Limb (tissue), 2 donors: Measurements from ENCODE around the gene MRPS10.
"Not testable (repeated sequence)": the region's sequence is repeated elsewhere in the genome, so short reads cannot be mapped to it uniquely, and the experiment has no call there.

Source experiments
- DNase-seq, 2 donors: peaks; one replicate each; pipeline ENCODE4 v3.0.0-alpha.2; 2016; ENCODE audit errors: extremely low spot score in 2 of 2

Gene MRPS10

DNA sequence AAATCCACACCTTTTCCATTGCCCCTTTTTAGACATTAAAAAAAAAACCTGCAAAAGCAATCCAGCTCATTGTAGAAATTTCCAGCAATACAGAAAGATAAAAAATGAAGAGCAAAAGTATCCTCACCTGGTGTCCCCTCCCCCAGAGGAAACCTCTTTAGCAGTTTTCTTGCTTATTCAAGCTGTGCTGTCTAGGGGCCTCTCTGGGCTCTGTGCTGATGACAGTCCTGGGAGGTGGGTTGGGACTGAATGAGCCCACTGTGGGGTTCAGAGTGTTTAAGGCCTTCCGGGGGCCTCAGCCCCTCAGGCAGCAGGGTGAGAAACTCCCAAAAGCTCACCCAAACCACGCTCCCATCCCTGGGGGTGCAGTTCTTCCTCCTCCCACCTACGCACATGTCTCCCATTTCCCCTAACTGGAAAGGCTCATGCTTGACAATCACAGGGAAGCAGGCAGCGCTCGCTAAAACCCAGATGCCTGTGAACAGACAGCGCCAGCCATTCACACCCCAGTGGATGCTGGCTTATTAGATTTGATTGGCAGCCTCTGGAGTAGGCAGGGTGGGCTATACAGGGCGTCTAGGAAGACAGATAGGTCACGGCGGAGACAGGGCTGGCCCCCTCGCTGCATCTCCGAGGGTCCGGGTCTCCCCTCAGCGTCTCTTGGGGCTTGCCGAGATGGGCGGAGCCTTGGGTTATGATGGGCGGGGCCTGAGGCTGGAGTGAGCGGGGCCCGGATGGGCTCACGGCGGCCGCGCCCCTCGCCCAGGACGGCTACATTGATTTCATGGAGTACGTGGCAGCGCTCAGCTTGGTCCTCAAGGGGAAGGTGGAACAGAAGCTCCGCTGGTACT, 39.9 kb downstream of the MRPS10 start:
- peak in 1 of 2 donors; percentile 67 for DNase-seq

DNA sequence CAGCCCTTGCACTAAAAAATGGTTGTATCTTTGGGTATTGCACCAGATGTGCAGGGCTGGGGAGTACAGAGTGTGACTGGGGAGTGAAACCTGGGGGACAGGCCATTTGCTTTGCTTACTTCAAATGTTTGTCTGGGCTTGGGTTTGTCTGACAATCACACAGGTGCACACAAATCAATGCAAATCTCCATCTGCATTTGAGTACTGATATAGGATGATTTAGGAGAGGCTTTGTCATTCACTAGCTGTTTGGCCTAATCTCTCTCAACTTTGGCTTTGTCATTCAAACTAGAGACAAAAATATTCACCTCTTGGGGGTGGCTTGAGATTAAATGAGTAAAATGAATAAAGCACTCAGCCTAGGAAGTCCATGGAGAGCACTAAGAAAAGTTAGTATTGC, 40.7 kb downstream of the MRPS10 start:
- no peak for DNase-seq

DNA sequence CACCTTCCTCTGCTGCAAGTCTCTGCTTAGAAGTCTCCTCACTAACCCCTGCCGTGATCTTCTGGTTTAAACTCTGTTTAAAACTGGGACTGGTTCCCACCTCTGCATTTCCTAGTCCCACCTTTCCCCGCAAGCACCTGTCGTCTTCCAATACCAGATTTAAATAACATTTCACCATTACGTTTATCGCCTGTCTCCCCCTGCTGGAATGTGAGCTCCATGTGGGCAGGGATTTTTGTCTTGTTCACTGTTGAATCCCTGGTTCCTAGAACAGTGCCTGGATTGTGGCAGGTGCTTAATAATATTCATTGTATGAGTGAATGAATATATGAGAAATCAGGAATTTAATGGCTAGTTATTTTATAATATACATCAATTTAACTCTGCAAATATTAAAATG, 41.8 kb downstream of the MRPS10 start:
- DNase-seq = no peak

DNA sequence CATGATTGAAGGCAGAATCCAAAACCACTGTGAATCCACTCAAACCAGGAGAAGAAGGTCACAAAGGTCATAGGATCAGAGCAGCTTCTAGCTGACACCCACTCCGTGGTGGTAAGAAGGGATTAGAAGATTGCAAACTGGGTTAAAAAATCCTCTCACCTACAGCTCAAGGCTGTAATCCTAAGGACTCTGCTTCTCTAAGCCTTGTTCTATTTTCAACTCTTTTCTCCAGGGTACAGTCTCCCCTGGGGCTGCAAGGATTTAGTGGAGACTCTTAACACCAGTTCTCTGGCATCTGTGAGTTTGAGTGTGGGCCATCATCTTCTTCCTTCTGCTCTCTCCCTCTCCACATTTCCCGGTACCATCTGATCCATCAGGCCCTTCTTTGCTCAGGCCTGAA, 44.6 kb downstream of the MRPS10 start, which contains the start of gene GUCA1A:
GUCA1A (plus strand) TSS at position 264 of the 400 bp plus-strand sequence. CDS start 250 bp downstream, outside the sequence.
- DNase-seq = no peak

DNA sequence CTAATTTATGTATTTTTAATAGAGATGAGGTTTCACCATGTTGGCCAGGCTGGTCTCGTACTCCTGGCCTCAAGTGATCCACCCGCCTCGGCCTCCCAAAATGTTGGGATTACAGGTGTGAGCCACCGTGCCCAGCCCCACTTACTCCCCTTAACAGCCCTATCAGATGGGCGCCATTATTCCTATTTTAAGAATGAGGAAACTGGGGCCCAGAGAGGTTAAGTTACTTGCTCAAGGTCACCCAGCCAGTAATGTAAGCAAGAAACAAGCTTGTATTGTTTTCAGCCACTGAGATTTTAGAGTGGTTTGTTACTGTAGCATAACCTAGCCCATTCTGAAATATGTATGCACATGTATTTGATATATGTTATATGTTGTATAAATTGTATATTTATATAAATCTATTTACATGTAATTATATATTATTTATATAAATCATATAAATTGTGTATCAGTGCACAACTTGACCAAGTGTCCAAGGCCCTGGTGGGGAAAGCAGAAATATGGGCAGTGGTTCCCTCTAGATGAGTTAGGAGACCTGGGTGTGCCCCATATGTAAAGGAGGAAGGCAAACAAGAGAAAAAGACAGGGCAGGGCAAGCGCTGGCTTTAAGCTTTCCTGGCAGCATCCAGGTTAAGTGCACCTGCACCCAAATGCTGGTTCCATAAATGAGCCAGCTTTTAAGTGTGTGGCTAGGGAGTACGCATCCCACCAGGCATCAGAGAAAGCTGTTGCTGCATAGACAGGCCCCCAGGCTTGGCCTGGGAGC, 45.7 kb downstream of the MRPS10 start:
- no peak for DNase-seq

DNA sequence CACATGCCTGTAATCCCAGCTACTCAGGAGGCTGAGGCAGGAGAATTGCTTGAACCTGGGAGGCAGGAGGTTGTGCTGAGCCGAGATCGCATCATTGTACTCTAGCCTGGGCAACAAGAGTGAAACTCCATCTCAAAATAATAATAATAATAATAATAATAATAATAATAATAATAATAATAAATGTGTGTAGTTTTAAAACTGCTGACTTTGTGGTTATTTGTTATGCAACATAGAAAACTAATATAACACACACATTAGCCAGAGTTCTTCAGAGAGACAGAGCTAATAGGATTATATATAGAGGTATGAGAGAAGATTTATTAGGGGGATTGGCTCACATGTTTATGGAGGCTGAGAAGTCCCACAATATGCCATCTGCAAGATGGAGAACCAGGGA, 47.9 kb downstream of the MRPS10 start:
- DNase-seq = not testable (repeated sequence)

DNA sequence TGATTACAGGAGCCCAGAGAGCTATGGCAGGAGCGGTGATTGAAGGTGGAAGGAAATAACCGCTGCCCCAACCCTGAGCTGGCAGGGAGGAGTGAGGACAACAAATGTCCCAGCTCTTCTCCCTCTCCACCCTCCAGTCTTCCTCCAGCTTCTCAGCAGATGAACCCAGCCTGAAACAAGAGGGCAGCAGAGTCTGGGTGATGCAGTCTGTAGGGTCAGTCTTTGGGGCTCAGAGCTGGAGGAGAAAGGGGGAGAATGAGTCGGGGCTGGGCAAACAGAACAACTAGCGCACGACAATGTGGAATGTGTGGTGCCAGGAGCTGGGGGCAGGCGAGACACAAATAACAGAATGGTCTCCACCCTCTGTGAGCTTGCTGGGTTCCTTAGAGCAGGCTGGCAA, 49.0 kb downstream of the MRPS10 start:
- DNase-seq = no peak

DNA sequence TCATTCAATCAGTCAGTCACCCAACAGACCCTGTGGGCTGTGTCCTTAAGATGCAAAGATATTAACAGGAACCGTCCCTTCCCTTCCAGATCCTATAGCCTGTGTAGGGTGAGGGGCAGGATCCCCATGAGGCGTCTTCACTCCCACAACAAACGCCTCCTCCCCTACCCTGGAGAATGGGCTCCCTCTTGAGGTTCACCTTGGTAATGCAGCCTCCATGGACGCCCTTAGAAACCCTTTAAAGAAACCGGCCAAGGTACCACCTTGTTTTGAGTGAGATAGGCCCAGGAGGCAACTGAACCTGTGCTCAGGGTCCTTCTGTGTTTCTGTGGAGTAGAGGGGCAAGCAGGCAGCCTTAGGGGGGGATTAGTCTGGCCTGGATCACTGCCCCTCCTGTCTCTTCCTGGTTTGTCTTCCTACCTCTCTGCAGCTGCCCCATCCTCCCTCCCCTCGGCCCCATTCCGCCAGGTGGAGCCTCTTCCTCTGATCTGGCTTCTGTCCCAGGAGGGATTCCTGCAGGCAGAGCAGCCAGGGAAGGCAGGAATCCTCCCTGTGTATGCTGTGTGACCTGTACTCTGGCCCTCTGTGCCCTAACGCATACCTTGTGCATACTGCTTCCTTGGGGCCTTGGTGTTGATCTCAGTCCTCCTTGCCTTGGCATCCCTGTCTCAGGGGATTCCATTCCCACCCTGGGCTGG, 51.1 kb downstream of the MRPS10 start:
- peak; percentile 55 to 85 for DNase-seq

DNA sequence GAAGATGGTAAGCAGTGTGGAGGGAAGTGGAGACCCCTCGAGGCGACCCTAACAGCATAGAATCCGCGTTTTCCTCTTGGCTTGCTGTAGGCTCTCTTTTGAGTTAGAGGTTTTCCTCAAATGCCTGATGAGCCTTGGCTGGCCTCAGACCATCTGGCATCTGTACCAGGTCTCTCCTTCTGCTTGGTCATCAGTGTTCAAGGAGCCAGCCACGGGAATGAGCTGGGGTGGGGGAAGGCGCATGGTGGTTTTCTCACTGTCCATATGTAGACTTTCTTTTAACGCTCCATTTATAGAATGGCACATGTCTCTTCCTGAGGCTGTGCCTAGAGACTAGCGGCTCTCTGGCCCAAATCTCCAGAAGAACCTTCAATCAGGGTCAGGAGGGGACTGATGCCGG, 52.6 kb downstream of the MRPS10 start:
- DNase-seq = no peak

DNA sequence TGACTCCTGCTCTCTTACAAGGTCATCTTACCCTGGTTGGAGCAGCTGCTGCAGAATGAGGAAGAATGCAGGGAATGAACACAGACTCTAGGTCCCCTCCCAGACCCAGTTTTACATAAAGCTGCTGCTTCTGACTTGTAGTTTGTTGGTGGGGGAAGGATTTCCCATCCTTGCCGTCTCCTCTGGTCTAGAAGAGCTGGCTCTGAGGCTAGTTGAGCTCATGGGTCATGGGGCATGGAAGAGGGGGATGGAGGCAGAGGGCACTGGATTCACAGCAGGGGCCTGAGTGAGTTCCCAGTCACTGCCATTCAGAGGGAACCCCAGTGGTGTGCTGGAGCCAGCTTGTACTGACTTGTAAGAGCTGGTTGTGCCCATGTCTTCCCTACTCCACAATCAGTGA, 53.7 kb downstream of the MRPS10 start:
- no peak for DNase-seq

DNA sequence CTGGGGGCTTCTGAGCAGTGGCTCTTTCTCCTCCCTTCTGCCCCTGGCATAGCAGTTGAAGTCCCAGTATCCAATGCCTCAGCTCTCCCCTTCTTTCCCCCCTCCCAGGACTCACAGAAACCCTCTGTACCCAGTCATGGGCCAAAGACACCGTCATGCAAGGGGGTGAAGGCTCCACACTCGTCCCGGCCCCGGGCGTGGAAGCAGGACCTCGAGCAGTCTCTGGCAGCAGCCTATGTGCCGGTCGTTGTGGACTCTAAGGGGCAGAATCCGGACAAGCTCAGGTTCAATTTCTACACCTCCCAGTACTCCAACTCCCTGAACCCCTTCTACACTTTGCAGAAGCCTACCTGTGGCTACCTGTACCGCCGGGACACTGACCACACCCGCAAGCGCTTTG, 54.8 kb downstream of the MRPS10 start:
- DNase-seq = no peak

DNA sequence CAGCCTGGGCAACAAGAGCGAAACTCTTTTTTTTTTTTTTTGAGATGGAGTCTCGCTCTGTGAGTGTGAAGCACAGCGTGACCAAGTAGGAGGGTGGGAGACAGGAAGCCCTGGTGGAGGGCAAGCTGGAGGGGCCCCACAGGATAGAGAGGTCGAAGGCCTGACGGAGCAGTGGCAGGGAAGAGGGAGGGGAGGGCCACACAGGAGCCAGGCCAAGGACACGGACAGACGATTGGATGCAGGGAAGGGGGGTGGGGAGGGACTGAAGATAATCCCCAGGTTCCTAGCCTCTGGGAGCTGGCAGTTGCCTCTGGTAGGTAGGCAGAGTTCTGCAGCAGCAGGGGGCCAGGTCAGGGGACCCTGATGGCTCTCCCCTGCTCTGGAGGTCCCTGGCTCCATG, 55.3 kb downstream of the MRPS10 start:
- no peak for DNase-seq

DNA sequence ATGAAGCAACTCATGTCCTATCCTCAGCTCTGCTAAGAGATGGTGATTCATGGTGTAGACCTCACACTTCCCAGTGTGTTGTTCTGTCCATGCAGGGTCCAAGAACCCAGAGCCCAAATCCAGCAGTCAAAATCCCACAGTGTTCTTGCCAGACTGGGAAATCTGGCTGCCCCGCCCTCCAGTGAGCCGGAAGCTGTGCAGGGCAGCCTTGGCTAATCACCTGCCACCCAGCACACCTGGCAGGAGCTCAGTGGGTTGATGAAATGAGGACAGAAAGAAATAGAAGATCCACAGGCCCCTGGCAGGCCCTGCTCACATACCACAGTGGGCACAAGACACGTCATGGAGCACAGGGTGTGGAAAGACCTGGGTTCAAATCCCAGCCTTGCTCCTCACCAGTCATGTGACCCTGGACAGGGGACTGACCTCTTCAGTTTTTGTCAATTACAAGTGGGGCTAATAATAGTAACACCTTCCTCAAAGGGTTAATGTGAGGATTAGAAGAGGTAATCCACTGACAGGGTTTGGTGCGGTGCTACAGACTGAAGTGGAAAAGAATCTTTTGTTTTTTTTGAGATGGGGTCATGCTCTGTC, 58.1 kb downstream of the MRPS10 start:
- no peak for DNase-seq

DNA sequence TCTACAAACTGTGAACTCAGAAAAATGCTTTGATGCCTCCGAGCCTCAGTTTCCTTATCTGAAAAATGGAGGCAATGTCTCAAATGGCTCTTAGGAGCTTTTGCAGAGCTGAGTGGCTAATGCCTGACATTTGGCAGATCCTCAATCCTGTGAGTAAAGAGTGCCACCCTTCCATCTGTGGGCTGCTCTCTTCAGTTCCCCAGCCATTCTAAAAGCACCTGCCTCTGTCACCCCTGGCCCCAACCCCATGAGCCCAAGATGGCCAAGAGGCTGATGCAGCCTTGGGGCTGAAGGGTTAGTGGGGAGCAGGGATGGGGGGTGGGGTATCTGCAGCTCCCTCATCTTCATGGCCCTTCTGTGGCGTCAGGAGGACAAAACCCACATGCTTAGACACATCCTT, 59.0 kb downstream of the MRPS10 start:
- DNase-seq = no peak

DNA sequence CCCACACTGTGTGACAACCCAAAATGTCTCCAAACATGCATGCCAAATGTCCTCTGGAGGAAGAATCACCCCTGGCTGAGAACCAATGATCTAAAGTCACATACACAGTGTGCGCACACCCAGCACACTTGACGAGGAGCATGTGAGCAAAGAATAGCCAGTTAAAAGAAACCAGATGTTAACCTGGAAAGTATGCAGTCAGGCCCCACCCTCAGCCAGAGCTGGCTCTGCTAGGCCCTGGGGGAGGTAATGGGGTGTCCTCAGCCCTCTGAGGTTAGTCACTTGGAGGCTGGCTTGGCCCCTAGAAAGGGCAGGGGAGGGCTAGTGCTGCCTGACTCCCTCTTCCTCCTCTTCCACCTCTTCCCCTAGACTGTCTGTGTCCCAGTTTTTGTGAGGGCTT, 59.6 kb downstream of the MRPS10 start:
- DNase-seq = no peak
